ENCODE measurements around the gene ZDHHC4. TPM values are rescaled to one million over a fixed set of nuclear protein-coding genes. Genes with fewer than 3 reads are reported as not detected.

The ZDHHC4 gene
- total RNA-seq, 1 donor from 2014 or later, result 36.3 TPM

- Histone ChIP-seq H3K27me3 (no peaks in the 10 kb centered on the region), H3K27ac (peak overlapping the region; percentile 27), H3K4me3 (peak overlapping the region; percentile 68 to 72), H3K36me3 (no peaks in the 10 kb centered on the region), H3K4me1 (peaks cover 26% of the 10 kb centered on the region), H3K9me3 (no peaks in the 10 kb centered on the region)
- no peak for DNase-seq (ENCODE audit: extremely low spot score in 2 of 2)
- intact Hi-C loops (cut with DNase I), result no loop called here
- TF ChIP-seq POLR2AphosphoS5 (IDR thresholded peaks at IDR 0.05; ENCODE audit: insufficient read depth in 1 of 2, low read depth in 1 of 2), result peak in 1 of 2 donors; percentile 12
- no peak for TF ChIP-seq POLR2A (IDR thresholded peaks at IDR 0.05)
- TF ChIP-seq, protein P1, sequence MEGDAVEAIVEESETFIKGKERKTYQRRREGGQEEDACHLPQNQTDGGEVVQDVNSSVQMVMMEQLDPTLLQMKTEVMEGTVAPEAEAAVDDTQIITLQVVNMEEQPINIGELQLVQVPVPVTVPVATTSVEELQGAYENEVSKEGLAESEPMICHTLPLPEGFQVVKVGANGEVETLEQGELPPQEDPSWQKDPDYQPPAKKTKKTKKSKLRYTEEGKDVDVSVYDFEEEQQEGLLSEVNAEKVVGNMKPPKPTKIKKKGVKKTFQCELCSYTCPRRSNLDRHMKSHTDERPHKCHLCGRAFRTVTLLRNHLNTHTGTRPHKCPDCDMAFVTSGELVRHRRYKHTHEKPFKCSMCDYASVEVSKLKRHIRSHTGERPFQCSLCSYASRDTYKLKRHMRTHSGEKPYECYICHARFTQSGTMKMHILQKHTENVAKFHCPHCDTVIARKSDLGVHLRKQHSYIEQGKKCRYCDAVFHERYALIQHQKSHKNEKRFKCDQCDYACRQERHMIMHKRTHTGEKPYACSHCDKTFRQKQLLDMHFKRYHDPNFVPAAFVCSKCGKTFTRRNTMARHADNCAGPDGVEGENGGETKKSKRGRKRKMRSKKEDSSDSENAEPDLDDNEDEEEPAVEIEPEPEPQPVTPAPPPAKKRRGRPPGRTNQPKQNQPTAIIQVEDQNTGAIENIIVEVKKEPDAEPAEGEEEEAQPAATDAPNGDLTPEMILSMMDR (IDR thresholded peaks at IDR 0.05), result no peak
Measured at GRCh38 chr7:6615723-6616555, 38.7 kb downstream of the ZDHHC4 start.

DNA sequence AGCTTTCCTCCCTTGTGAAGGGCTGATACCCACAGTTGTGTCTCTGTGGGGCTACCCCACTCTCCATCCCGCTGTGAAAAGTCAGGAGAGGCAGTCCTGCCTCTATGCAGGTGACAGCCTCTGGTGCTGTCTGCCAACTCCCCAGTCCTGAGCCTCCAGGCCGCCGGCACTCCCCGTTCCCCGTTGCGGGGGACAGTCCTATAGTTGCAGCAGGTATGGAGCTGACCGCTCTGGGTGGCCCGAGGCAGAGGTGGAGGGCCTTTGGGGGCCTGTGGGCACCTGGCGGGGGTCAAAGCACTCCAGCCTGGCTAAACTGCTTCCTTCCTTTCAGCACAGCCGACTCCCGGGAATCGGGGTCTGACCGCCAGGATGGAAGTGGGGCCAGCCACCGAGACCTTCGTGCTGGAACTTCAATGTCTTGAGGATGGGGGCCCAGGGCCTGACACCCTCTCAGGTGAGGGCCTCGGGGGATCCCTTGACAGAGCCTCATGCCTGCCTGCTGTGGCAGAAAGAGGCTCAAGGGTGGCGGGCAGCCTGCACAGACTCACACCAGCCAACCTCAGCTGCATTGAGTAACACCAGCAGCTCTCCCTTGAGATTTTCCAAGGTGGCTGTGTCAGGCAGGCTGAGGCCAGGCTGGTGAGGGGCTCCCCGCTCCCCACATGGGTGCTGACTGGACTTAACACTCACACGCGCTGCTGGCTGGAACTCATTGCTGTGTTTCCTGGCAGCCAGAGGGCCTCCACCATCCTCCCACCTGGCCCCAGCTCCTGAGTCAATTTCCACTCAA is 39.8 kb downstream of the ZDHHC4 start:
- H3K36me3 ChIP-seq, result peaks cover 0 to 8% of the 10 kb centered on the region in 2 donors
- intact Hi-C loops (cut with DNase I), result no loop called here
- H3K27ac ChIP-seq, result no peak overlapping the region
- TF ChIP-seq, protein P1 (IDR thresholded peaks at IDR 0.05), result no peak
- TF ChIP-seq POLR2AphosphoS5 (IDR thresholded peaks at IDR 0.05; ENCODE audit: insufficient read depth in 1 of 2, low read depth in 1 of 2), result no peak
- no peak for TF ChIP-seq POLR2A (IDR thresholded peaks at IDR 0.05)
- no peak for DNase-seq (ENCODE audit: extremely low spot score in 2 of 2)
- H3K4me1 ChIP-seq, result peaks cover 26% of the 10 kb centered on the region
- H3K9me3 ChIP-seq, result no peaks in the 10 kb centered on the region
- no peaks in the 10 kb centered on the region for H3K27me3 ChIP-seq
- no peak overlapping the region for H3K4me3 ChIP-seq

- H3K27ac ChIP-seq, result no peak overlapping the region
- intact Hi-C loops (cut with DNase I), result no loop called here
- H3K27me3 ChIP-seq, result no peaks in the 10 kb centered on the region
- no peak overlapping the region for H3K4me3 ChIP-seq
- TF ChIP-seq, protein P1 (IDR thresholded peaks at IDR 0.05), result no peak
- TF ChIP-seq POLR2AphosphoS5 (IDR thresholded peaks at IDR 0.05; ENCODE audit: insufficient read depth in 1 of 2, low read depth in 1 of 2) (no peak), POLR2A (IDR thresholded peaks at IDR 0.05) (no peak)
- H3K9me3 ChIP-seq, result no peaks in the 10 kb centered on the region
- no peak for DNase-seq (ENCODE audit: extremely low spot score in 2 of 2)
- H3K36me3 ChIP-seq, result peaks cover 0 to 8% of the 10 kb centered on the region in 2 donors
- H3K4me1 ChIP-seq, result peaks cover 26% of the 10 kb centered on the region
Measured at GRCh38 chr7:6618621-6619020, 41.4 kb downstream of the ZDHHC4 start.

GRCh38 chr7:6619961-6620360 is 42.7 kb downstream of the ZDHHC4 start:
- TF ChIP-seq, protein P1 (IDR thresholded peaks at IDR 0.05), result no peak
- no peak for TF ChIP-seq POLR2A (IDR thresholded peaks at IDR 0.05)
- TF ChIP-seq POLR2AphosphoS5 (IDR thresholded peaks at IDR 0.05; ENCODE audit: insufficient read depth in 1 of 2, low read depth in 1 of 2), result no peak
- Histone ChIP-seq H3K27me3 (no peaks in the 10 kb centered on the region), H3K9me3 (no peaks in the 10 kb centered on the region), H3K4me3 (no peak overlapping the region), H3K27ac (no peak overlapping the region), H3K36me3 (peaks cover 0 to 8% of the 10 kb centered on the region in 2 donors), H3K4me1 (peaks cover 20% of the 10 kb centered on the region)
- intact Hi-C loops (cut with DNase I), result no loop called here
- no peak for DNase-seq (ENCODE audit: extremely low spot score in 2 of 2)
